CD8-positive, alpha-beta memory T cell (primary cell): ENCODE results near the gene SLC25A24. TPM values are rescaled to one million over a fixed set of nuclear protein-coding genes. Genes with fewer than 3 reads are reported as not detected.

ENCODE experiments used
- CTCF ChIA-PET: fragments of 350-600 bp; sonication (Branson Sonifier 250); formaldehyde crosslinking; loops from one replicate; lab custom pipeline; 2021; ENCODE audit warnings: antibody characterized with exemption; lab: Charles Lee
- POLR2A ChIA-PET: fragments of 350-600 bp; sonication (Branson Sonifier 250); formaldehyde crosslinking; loops from one replicate; lab custom pipeline; 2021; ENCODE audit warnings: antibody characterized with exemption; lab: Charles Lee
- DNase-seq, 5 donors: peaks; one replicate each; pipeline versions ENCODE4 v3.0.0 to v3.0.0-alpha.2; 2020 to 2022; ENCODE audit warnings: mixed read lengths in 1 of 5
- H3K27ac ChIP-seq: one replicate; pipeline ENCODE4 v1.7.0; 2013; ENCODE audit warnings: low read depth, mild to moderate bottlenecking, low read length, moderate library complexity
- H3K27me3 ChIP-seq: 2 replicates; pipeline ENCODE4 v1.7.0; 2013; ENCODE audit warnings: low read length, mild to moderate bottlenecking; ENCODE audit not compliant: insufficient read depth, poor library complexity, severe bottlenecking
- H3K36me3 ChIP-seq: 2 replicates; pipeline ENCODE4 v1.7.0; 2013; ENCODE audit warnings: mild to moderate bottlenecking, low read length, moderate library complexity; ENCODE audit not compliant: insufficient read depth
- H3K4me1 ChIP-seq: 2 replicates; pipeline ENCODE4 v1.7.0; 2013; ENCODE audit warnings: mild to moderate bottlenecking, low read length, moderate library complexity; ENCODE audit not compliant: insufficient read depth
- H3K4me3 ChIP-seq: 2 replicates; pipeline ENCODE4 v1.7.0; 2013; ENCODE audit warnings: mild to moderate bottlenecking, low read length
- H3K9me3 ChIP-seq: 2 replicates; pipeline ENCODE4 v1.7.0; 2013; ENCODE audit warnings: mild to moderate bottlenecking, low read length
- H3K27ac Mint-ChIP-seq, 8 donors: one replicate each; pipeline ENCODE4 v1.8.0; 2020 to 2021; ENCODE audit warnings: mixed read lengths in 8 of 8, mild to moderate bottlenecking in 6 of 8, inconsistent platforms in 3 of 8, moderate library complexity in 3 of 8
- H3K27me3 Mint-ChIP-seq, 2 donors: one replicate each; pipeline ENCODE4 v1.8.0; 2020 to 2021; ENCODE audit warnings: mixed read lengths in 2 of 2, mild to moderate bottlenecking in 1 of 2, moderate library complexity in 1 of 2
- H3K36me3 Mint-ChIP-seq, 3 donors: one replicate each; pipeline ENCODE4 v1.8.0; 2020 to 2021; ENCODE audit warnings: mixed read lengths in 3 of 3, inconsistent platforms in 1 of 3, mild to moderate bottlenecking in 1 of 3
- H3K4me1 Mint-ChIP-seq, 3 donors: one replicate each; pipeline ENCODE4 v1.8.0; 2020 to 2021; ENCODE audit warnings: mixed read lengths in 3 of 3, inconsistent platforms in 1 of 3, mild to moderate bottlenecking in 1 of 3
- H3K4me3 Mint-ChIP-seq, 7 donors: one replicate each; pipeline ENCODE4 v1.8.0; 2020 to 2021; ENCODE audit warnings: mixed read lengths in 7 of 7, mild to moderate bottlenecking in 6 of 7, moderate library complexity in 4 of 7, inconsistent platforms in 2 of 7
- H3K9me3 Mint-ChIP-seq, 5 donors: one replicate each; pipeline ENCODE4 v1.8.0; 2020 to 2022; ENCODE audit warnings: mixed read lengths in 5 of 5, mild to moderate bottlenecking in 3 of 5, moderate library complexity in 2 of 5, inconsistent platforms in 1 of 5
- polyA plus RNA-seq: library from polyadenylated mRNA; unstranded; fragments of 300-500 nt; fragmentation: Illumina TruSeq; gene quantifications from one replicate; pipeline ENCODE4 v1.2.3, GENCODE V29; 2021
- total RNA-seq, 2 experiments: library from RNA; stranded (reverse); gene quantifications; one replicate each; pipeline ENCODE4 v1.2.3, GENCODE V29; 2021

SLC25A24 gene
- total and polyA plus RNA-seq, 3 experiments from 2014 or later: 17.4 to 25.0 (median 24.7) TPM

- no peaks in the 10 kb centered on the region for H3K36me3 Mint-ChIP-seq
- no peak overlapping the region for H3K4me3 Mint-ChIP-seq
- no peak for DNase-seq
- no peaks in the 10 kb centered on the region for H3K9me3 Mint-ChIP-seq
- ChIA-PET CTCF (interaction anchor here (2.1 kb wide), 1 partner anchor 336 kb away, joined by 8 read pairs; no protein-coding TSS in a partner anchor), POLR2A (no interaction called here)
- Histone ChIP-seq H3K27me3 (no peaks in the 10 kb centered on the region), H3K27ac (no peak overlapping the region), H3K36me3 (no peaks in the 10 kb centered on the region), H3K4me3 (no peak overlapping the region), H3K4me1 (no peaks in the 10 kb centered on the region), H3K9me3 (no peaks in the 10 kb centered on the region)
- peak overlapping the region in 2 of 8 donors; percentile 62 to 85 for H3K27ac Mint-ChIP-seq
- H3K4me1 Mint-ChIP-seq: no peaks in the 10 kb centered on the region
- H3K27me3 Mint-ChIP-seq: peaks cover 1 to 4% of the 10 kb centered on the region in 2 donors
These were observed 81.9 kb downstream of the SLC25A24 start for GRCh38 chr1:108117945-108118902.

GRCh38 chr1:108117237-108117636 is 82.9 kb downstream of the SLC25A24 start:
- Mint-ChIP-seq H3K4me1 (no peaks in the 10 kb centered on the region), H3K9me3 (no peaks in the 10 kb centered on the region), H3K27ac (no peak overlapping the region), H3K27me3 (peaks cover 0 to 1% of the 10 kb centered on the region in 2 donors), H3K36me3 (peaks cover 0 to 2% (median 0%) of the 10 kb centered on the region in 3 donors), H3K4me3 (no peak overlapping the region)
- no peaks in the 10 kb centered on the region for H3K4me1 ChIP-seq
- CTCF ChIA-PET: no interaction called here
- no peaks in the 10 kb centered on the region for H3K9me3 ChIP-seq
- no peaks in the 10 kb centered on the region for H3K27me3 ChIP-seq
- no peak for DNase-seq
- no peak overlapping the region for H3K27ac ChIP-seq
- POLR2A ChIA-PET: no interaction called here
- H3K4me3 ChIP-seq: no peak overlapping the region
- H3K36me3 ChIP-seq: no peaks in the 10 kb centered on the region

- POLR2A ChIA-PET: no interaction called here
- H3K4me3 Mint-ChIP-seq: no peak overlapping the region
- no peak for DNase-seq
- H3K27me3 Mint-ChIP-seq: no peaks in the 10 kb centered on the region
- Histone ChIP-seq H3K4me3 (no peak overlapping the region), H3K27me3 (no peaks in the 10 kb centered on the region), H3K4me1 (no peaks in the 10 kb centered on the region), H3K27ac (no peak overlapping the region), H3K9me3 (no peaks in the 10 kb centered on the region), H3K36me3 (no peaks in the 10 kb centered on the region)
- no peaks in the 10 kb centered on the region for H3K9me3 Mint-ChIP-seq
- no peak overlapping the region for H3K27ac Mint-ChIP-seq
- H3K4me1 Mint-ChIP-seq: no peaks in the 10 kb centered on the region
- peaks cover 0 to 2% (median 0%) of the 10 kb centered on the region in 3 donors for H3K36me3 Mint-ChIP-seq
- CTCF ChIA-PET: interaction anchor here (0.7 to 1.9 kb wide), 2 partner anchors 11 to 332 kb away, joined by 3 to 4 read pairs; no protein-coding TSS in a partner anchor
These were observed 86.0 kb downstream of the SLC25A24 start for GRCh38 chr1:108114033-108114599.

- H3K27ac ChIP-seq: no peak overlapping the region
- Mint-ChIP-seq H3K9me3 (no peaks in the 10 kb centered on the region), H3K27me3 (no peaks in the 10 kb centered on the region), H3K27ac (no peak overlapping the region), H3K36me3 (peaks cover 0 to 2% (median 0%) of the 10 kb centered on the region in 3 donors), H3K4me1 (no peaks in the 10 kb centered on the region), H3K4me3 (no peak overlapping the region)
- H3K27me3 ChIP-seq: no peaks in the 10 kb centered on the region
- H3K4me3 ChIP-seq: no peak overlapping the region
- no peaks in the 10 kb centered on the region for H3K4me1 ChIP-seq
- no peaks in the 10 kb centered on the region for H3K36me3 ChIP-seq
- DNase-seq: no peak
- ChIA-PET CTCF (interaction anchor here (0.7 to 1.9 kb wide), 2 partner anchors 12 to 331 kb away, joined by 3 to 4 read pairs; no protein-coding TSS in a partner anchor), POLR2A (no interaction called here)
- no peaks in the 10 kb centered on the region for H3K9me3 ChIP-seq
These were observed 86.6 kb downstream of the SLC25A24 start for GRCh38 chr1:108113496-108113895.

GRCh38 chr1:108109295-108109973 is 90.7 kb downstream of the SLC25A24 start:
- peaks cover 0 to 2% (median 0%) of the 10 kb centered on the region in 3 donors for H3K36me3 Mint-ChIP-seq
- H3K9me3 Mint-ChIP-seq: no peaks in the 10 kb centered on the region
- Histone ChIP-seq H3K4me1 (no peaks in the 10 kb centered on the region), H3K9me3 (no peaks in the 10 kb centered on the region), H3K36me3 (no peaks in the 10 kb centered on the region), H3K4me3 (no peak overlapping the region), H3K27me3 (no peaks in the 10 kb centered on the region), H3K27ac (no peak overlapping the region)
- DNase-seq: no peak
- H3K27ac Mint-ChIP-seq: peak overlapping the region in 1 of 8 donors; percentile 54
- CTCF ChIA-PET: no interaction called here
- H3K4me3 Mint-ChIP-seq: no peak overlapping the region
- H3K27me3 Mint-ChIP-seq: no peaks in the 10 kb centered on the region
- POLR2A ChIA-PET: no interaction called here
- peaks cover 0 to 3% (median 3%) of the 10 kb centered on the region in 3 donors for H3K4me1 Mint-ChIP-seq

GRCh38 chr1:108108119-108108518 is 92.0 kb downstream of the SLC25A24 start:
- no peak overlapping the region for H3K4me3 Mint-ChIP-seq
- no peaks in the 10 kb centered on the region for H3K36me3 ChIP-seq
- ChIA-PET POLR2A (no interaction called here), CTCF (no interaction called here)
- DNase-seq: no peak
- H3K27ac ChIP-seq: no peak overlapping the region
- H3K36me3 Mint-ChIP-seq: peaks cover 0 to 2% (median 0%) of the 10 kb centered on the region in 3 donors
- no peaks in the 10 kb centered on the region for H3K9me3 ChIP-seq
- H3K27me3 Mint-ChIP-seq: no peaks in the 10 kb centered on the region
- peak overlapping the region in 1 of 8 donors; percentile 40 for H3K27ac Mint-ChIP-seq
- H3K4me1 Mint-ChIP-seq: peaks cover 0 to 3% (median 3%) of the 10 kb centered on the region in 3 donors
- no peaks in the 10 kb centered on the region for H3K9me3 Mint-ChIP-seq
- no peaks in the 10 kb centered on the region for H3K27me3 ChIP-seq
- H3K4me1 ChIP-seq: no peaks in the 10 kb centered on the region
- H3K4me3 ChIP-seq: no peak overlapping the region

- H3K27ac Mint-ChIP-seq: no peak overlapping the region
- no peaks in the 10 kb centered on the region for H3K4me1 ChIP-seq
- no peak overlapping the region for H3K27ac ChIP-seq
- H3K27me3 ChIP-seq: no peaks in the 10 kb centered on the region
- H3K36me3 Mint-ChIP-seq: peaks cover 0 to 2% (median 0%) of the 10 kb centered on the region in 3 donors
- no peak overlapping the region for H3K4me3 ChIP-seq
- no peaks in the 10 kb centered on the region for H3K36me3 ChIP-seq
- H3K27me3 Mint-ChIP-seq: no peaks in the 10 kb centered on the region
- H3K9me3 ChIP-seq: no peaks in the 10 kb centered on the region
- no peaks in the 10 kb centered on the region for H3K9me3 Mint-ChIP-seq
- peaks cover 0 to 3% (median 3%) of the 10 kb centered on the region in 3 donors for H3K4me1 Mint-ChIP-seq
- no peak overlapping the region for H3K4me3 Mint-ChIP-seq
- peak in 1 of 5 donors; percentile 8 for DNase-seq
- POLR2A ChIA-PET: no interaction called here
- CTCF ChIA-PET: interaction anchor here (1.4 kb wide), 1 partner anchor 18 kb away, joined by 4 read pairs; no protein-coding TSS in a partner anchor
These were observed 92.5 kb downstream of the SLC25A24 start for GRCh38 chr1:108107658-108108057.
